ENCODE measurements around the gene CNN3.

DNA sequence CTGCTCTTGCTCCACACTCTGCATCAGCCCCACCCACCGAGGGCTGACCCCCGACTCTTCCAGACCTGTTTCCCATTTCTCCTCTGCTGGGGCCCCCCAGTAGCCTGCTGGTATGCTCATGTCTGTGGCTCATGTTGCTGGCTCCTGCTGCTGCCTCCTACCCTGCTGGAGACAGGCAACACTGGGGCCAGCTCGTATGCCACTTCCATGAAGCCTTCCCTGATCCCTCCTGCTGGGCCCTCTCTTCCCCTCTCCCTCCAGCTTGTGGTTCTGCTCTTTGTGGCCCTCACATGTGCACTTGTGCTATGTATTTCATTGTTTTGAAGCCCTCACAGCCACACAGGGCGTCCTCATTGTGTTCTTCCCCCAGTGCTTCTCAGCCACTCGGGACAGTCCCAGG, 40.5 kb downstream of the CNN3 start:
- no peak for TF ChIP-seq POLR2A (IDR thresholded peaks at IDR 0.05)
- TF ChIP-seq, protein P1, sequence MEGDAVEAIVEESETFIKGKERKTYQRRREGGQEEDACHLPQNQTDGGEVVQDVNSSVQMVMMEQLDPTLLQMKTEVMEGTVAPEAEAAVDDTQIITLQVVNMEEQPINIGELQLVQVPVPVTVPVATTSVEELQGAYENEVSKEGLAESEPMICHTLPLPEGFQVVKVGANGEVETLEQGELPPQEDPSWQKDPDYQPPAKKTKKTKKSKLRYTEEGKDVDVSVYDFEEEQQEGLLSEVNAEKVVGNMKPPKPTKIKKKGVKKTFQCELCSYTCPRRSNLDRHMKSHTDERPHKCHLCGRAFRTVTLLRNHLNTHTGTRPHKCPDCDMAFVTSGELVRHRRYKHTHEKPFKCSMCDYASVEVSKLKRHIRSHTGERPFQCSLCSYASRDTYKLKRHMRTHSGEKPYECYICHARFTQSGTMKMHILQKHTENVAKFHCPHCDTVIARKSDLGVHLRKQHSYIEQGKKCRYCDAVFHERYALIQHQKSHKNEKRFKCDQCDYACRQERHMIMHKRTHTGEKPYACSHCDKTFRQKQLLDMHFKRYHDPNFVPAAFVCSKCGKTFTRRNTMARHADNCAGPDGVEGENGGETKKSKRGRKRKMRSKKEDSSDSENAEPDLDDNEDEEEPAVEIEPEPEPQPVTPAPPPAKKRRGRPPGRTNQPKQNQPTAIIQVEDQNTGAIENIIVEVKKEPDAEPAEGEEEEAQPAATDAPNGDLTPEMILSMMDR (IDR thresholded peaks at IDR 0.05), result no peak

Data from uterus (tissue), 2 donors.